ENCODE results near the gene DHRSX. TPM values are rescaled to one million over a fixed set of nuclear protein-coding genes. Genes with fewer than 3 reads are reported as not detected.

DHRSX gene
- total and polyA plus RNA-seq, 2 of the 13 experiments (the other 11 are each of a cell fraction or from before 2014, with no cell fraction given), result 15.5 to 24.3 TPM

GRCh38 chrX:2385224-2385623 is 115.6 kb downstream of the DHRSX start (continued):
- no peak for TF ChIP-seq ZC3H13 (CRISPR knock-in tag; IDR thresholded peaks at IDR 0.05)
- no peak for TF ChIP-seq ZNF407 (CRISPR knock-in tag; IDR thresholded peaks at IDR 0.05; ENCODE audit: not compliant biosample characterization)

- Histone ChIP-seq H3K27me3 (ENCODE audit: control insufficient read depth in 1 of 2, insufficient read depth in 2 of 2, low read length in 2 of 2) (no peaks in the 10 kb centered on the region), H2AFZ (ENCODE audit: low read length) (no peak overlapping the region), H4K20me1 (ENCODE audit: insufficient read depth, low read length) (no peaks in the 10 kb centered on the region; the same call in 1 of the 2 replicates), H3K79me2 (ENCODE audit: insufficient read depth, low read length) (no peaks in the 10 kb centered on the region), H3K36me3 (replicated peaks in 1 of 2; ENCODE audit: control insufficient read depth in 1 of 2, insufficient read depth in 2 of 2, low read length in 2 of 2) (no peaks in the 10 kb centered on the region; a peak in 1 of 5 replicates), H3K9me3 (ENCODE audit: low read length) (no peaks in the 10 kb centered on the region), H3K27ac (ENCODE audit: extremely low read length, insufficient read depth, low read length) (no peak overlapping the region), H3K4me3 (replicated peaks in 1 of 3; ENCODE audit: insufficient read depth in 1 of 3, low read depth in 2 of 3, low read length in 3 of 3) (no peak overlapping the region), H3K4me2 (ENCODE audit: low read depth, low read length) (no peak overlapping the region), H3K4me1 (ENCODE audit: insufficient read depth, low read length) (no peaks in the 10 kb centered on the region), H3K9ac (ENCODE audit: insufficient read depth, low read depth, low read length) (no peak overlapping the region)
- ChIA-PET POLR2A (no interaction called here), CTCF (ENCODE audit: low intra/inter-chr PET ratio, low total read pairs) (no interaction called here)
- WGBS (ENCODE audit: low lambda C conversion rate), result 100% methylated on average over 4 of the region's 4 CpGs
- FAIRE-seq, result no peak
- no peak for DNase-seq (ENCODE audit: low spot score)
- no TSS peak for BruUV-seq (replicated peaks)
- intact Hi-C loops (cut with micrococcal nuclease; ENCODE audit: unreplicated experiment) (no loop called here), in situ Hi-C loops (cut with HindIII; ENCODE audit: extremely low pct_ligation_motif_present, low pct_unique_long_range_greater_than_20kb) (no loop called here)
- ATAC-seq, result no peak
- TF ChIP-seq ZNF124 (CRISPR knock-in tag; IDR thresholded peaks at IDR 0.05) (no peak), ZBTB46 (CRISPR knock-in tag; IDR thresholded peaks at IDR 0.05; ENCODE audit: borderline replicate concordance) (no peak), ZNF362 (CRISPR knock-in tag; IDR thresholded peaks at IDR 0.05; ENCODE audit: borderline replicate concordance) (no peak), CTCF (CRISPR knock-in tag; IDR thresholded peaks at IDR 0.05) (no peak), ZNF343 (CRISPR knock-in tag; IDR thresholded peaks at IDR 0.05) (no peak)
Observed at GRCh38 chrX:2384486-2384885, 116.3 kb downstream of the DHRSX start.

Data from HepG2 (cell line).